HG03469 (cell line): ENCODE data around the gene STARD13.

Source experiments
- ATAC-seq: cut with Tn5 transposase; IDR thresholded peaks from one replicate; pipeline ENCODE4 v1.9.1; 2021; ENCODE audit warnings: mild to moderate bottlenecking, moderate library complexity, moderate number of reproducible peaks; ENCODE audit not compliant: unreplicated experiment

The STARD13 gene

DNA sequence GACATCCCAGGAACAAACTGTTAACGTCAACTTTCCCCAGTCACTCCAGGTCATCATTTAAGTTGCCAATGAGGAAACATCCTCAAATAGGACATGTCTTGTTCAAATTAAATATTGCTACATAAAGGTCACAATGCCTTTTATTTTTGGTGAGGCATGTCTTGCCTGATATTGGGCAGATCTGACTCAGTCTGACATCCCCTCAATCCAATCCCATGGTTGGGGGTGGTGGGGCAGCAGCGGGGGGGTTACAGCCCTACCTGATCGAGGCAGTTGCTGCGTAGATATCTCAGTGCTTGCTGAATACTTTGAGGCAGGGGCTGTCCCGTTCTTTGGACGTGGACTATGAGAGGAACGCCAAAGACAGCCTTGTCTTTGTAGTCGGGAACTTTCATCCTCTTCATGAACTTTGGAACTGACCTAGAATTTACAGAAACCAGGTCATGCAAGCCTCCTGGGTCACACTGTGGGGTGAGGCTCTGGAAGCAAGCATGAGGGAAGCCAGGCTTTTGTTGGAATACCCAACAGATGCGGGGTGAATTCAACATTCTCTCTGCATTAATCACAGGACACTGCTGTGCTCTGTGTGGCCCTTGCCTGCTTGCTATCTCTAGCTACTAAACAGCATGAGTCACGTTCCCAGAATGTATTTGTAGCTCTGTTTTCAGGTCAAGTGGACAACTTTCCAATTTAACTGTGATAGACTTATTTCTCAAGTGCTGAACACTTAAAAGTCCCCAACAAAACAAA is 159.6 kb downstream of the STARD13 start:
- no peak for ATAC-seq

DNA sequence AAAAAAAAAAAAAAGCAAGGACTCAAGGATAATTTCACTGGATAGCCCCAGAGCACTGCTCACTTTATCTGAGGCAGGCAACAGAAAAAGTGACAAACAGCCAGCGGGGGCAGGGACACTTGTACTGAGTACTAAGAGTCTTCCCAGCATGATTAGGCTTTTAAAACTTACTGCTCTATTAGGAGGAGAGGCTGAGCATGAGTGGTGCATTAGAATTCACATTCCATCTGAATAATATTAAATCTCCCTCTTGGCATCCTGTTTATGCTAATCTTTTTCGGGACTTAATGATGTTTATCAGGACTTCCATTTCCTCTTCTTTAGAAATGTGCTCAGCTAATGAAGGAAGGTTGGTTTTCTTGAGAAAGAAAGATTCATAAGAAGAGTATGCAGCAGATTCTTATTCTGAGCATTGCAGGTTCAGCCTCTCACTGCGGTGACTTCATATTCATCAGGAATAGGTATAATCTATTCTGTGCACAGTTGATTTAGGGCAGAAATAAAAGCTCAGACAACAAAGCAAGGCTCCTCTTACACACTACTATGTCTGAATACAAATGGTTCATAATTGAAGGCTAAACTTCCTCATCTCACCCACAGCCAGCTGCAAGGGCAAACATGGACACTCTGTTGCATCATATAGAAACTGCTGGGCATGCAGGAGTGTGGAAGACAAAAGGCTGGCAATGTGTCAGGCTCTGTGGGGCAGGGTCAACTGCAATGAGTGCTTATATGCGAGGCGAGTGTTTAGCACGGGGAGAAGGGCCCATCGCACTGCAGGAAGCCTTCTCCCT is 162.3 kb downstream of the STARD13 start:
- ATAC-seq = no peak

DNA sequence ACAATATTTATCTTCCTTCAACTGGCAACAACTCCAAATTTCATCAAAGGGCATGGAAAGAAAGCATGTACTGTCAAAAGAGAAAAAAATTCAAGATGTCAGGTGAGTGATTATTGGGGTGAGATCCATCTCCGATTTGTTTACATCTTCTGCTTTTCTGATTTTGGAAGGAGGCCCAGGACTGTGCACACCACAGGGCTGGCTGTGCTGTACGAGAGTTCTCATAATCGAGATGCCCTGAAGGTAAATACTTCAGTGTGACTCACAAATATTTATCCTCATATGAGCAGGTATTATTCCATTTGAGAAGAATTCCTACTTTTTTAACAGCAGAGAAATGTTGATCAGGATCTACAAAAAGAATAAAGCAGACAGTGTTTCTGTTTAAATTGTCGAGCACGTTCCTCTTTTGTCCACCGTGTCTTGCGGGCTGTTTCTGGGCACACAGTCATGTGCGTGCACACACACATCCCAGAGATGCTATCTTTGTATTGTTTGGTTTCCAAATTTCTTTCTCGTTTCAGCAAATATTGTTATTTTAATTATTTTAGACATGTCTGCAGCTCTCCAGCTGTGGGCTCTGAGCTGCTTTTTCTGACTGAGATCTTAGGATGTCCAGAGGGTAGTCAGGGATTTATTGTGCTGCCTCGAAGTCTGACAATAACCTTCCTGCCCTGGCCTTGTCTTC is 165.6 kb downstream of the STARD13 start:
- no peak for ATAC-seq

DNA sequence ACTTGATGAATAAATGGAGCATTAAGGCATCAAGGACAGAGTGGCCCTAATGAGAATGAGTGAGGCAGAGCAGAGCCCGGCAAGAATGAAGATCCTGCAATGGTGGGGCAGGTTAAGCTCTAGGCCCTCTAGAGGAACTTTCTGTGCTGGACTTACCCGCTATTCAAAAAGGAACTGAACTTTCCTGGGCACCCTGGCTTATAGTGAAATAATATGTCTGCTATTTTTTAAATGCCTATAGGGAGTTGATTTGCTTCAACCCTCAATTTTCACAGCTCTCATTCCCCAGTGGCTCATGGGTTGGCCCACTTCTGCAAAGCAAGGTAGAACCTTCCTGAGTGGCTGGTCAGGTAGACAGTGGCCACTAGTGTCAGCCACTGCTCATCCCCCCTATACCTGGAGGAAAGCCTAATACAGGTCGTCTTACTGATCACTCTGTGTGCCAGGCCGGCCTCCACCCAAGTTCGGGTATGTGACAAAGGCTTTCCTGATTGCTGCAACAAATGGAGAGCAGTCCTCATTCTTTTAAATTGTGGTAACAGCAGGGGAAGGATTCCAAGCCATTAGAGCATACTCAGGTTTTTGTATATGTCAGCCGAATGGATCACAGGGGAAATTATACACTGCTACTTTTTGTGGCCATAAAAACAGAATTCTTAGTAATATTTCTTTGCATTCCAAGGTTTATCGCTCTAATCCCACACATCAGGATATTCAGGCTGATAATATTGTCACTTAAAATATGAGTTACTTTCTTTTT is 166.4 kb downstream of the STARD13 start:
- no peak for ATAC-seq

DNA sequence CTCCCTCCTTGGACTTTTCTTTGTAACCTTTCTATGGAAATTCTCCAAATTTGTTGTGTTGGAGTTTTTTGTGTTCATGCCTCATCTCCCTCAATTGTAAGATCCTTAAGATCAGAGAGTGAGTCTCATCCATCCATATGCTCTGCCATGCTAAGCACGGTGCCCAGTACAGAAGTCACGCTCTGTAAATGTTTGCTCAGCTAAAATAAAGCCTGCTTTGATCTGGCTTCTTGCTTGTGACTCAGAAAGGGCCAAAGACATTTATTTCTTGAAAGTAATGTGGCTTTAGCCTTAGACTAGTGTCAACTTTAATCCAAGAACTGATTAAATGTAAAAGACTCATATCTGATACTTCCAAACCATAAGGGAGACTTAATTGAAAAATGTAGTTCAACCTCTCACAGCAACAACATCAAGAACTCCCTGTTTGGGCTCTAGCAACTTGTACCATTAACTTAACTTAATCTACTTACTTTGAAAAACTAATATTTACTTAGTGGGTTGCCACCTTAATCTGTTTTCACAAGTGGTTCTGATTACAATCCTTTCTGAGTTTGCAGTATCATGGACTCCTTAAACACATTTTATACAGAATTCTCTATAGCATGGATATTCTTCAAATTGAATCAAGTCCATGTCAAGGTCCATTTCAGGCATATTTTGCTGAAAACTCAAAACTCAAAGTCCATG is 169.1 kb downstream of the STARD13 start:
- ATAC-seq = no peak

DNA sequence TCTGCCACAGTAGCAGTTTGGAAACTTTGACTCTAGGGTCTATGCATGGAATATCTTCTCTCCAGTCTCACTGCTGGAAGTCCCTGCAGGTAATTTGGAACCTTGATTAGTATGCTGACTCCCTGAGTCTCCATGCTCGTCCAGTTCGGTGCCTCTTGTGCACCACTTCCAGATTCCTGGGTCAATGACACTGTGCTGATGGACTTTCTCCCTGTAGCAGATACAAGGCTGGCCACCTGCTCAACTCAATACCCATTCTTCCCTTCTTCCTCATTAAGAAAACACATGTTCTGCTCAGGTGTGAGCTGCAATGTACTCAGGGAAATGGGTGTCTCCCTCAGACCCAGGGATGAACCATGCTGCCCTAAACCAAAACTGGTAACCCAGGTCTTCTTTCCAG is 170.3 kb downstream of the STARD13 start:
- ATAC-seq = no peak

DNA sequence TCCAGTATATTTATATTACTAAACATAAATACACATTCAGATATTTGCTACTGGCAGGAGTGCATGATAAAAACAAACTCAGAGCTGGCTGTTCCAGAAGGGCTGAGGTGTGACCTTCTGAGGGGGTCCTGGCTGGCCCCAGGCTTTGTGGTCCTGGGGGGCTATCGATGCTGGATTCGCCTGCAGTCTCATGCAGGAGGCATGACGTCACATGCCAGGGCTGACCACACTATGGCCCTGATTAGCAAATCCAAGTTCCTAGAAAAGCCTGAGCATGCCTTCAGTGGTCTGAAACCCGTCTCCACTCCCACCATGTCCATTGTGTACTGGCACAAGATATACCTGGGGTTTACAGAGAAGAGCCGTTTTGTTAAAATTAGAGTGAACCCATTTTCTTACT is 171.4 kb downstream of the STARD13 start:
- ATAC-seq = no peak

DNA sequence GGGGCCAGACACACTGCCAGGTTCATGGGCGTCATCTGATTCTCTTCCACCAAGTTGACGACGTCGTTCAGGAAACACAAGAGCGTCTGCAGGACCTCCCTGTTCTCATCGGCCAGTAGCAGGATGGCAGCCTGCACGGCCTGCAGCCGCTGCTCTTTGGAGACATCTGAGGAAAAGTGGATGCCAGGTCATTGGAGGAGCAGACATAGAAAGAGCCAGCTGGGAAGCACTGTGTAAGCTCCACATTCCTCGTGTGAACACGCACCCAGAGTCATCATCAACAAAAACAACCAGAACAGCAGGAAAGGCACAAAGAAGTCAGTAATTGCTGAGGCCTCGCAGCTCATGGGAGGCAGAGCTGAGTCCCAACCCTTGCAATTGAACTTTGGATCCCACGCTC is 172.8 kb downstream of the STARD13 start:
- ATAC-seq = no peak

DNA sequence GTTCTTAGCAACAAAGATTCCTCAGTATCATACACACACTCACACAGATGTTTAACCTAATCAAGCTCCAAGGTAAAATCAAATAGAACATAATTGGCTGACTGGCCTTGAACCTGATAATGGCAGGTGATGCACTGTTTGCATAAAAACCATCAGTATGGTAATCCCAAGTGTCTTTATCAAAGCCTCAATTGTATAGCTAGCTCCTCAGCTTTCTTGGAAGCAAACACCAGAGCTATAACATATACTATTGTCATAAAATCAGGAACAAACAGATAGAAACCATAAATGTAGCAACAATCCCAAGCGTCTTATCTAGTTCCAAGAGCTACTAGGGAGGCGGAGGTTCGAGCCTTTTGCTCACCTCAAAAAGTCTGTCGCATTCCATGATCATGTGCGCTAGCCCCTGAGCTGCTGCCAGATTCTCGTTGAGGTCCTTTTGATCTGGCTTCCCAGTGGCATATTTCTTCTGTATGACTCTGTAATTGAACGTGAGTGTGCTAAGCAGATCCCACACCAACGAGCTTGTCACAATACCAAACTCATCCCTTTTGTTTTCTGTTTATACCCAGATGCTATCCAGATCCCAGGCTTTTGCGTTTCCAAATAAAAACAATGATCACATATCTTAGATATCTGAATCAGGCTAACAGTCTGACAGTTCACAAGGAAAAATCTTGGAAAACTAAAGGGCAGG is 174.0 kb downstream of the STARD13 start:
- no peak for ATAC-seq

DNA sequence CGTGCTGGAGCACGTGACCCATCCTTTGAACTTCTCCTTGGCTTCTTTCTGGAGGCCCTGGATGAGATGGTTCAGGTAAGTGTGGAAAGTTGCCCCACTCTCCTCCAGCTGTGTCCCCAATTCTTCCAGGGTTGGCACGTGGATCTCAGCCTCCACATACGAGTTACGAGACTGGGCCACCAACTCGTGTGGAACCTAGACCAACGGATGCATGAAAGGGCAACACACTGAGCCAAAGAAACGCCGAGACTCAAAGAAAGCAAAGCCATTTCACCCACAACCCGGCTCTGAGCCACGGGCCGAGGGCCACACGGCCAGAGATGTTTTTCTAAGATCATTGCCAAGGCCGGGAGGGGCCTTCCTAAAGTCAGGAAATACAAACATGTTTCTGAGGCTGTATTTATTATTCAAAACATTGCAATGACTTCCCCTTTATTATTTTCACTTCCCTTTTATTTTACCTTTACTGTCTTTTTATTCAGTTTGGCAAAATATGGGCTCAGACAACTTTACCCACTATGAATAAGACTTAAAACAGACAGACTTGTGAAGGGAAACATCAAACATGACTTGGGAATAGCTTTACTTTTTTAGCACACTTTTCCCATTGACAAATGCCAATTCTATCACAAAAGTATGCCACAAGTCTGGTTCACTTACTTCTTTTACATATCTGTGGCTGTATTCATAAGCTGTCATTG is 174.7 kb downstream of the STARD13 start:
- peak; percentile 30 for ATAC-seq

DNA sequence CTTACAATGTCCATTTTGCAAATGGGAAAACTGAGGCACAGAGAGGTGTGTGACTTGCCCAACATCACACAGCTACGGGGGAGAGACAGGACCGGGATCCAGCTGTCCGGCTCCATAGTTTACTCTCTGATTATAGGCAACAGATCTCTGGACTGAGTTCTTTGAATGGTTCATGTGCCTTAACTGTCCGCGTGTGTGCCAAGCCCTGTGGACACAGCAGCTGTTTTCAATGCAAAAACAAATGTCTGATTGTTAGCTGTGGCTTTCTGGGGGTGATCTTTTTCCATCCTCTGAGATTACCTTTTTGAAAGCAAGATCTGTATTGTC is 175.2 kb downstream of the STARD13 start:
- ATAC-seq = no peak

DNA sequence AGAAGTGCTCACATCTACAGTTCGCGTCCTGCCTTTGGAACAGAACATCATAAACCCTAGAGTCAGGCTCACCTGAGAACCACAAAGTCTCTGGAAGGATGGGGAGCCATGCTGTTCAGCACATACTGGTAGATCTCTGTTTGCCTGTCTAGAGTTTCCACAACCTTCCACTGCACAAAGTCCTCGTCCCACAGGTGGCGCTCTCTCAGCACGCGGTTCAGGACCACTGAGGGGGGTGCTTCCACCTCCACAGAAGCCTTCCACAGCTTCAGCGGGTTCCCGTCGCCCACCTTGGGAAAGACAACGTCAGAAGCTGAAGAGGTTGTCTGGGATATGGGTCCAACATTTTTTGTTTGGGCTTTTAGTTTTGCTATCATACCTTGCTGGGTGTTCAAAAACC is 175.8 kb downstream of the STARD13 start:
- ATAC-seq = no peak

DNA sequence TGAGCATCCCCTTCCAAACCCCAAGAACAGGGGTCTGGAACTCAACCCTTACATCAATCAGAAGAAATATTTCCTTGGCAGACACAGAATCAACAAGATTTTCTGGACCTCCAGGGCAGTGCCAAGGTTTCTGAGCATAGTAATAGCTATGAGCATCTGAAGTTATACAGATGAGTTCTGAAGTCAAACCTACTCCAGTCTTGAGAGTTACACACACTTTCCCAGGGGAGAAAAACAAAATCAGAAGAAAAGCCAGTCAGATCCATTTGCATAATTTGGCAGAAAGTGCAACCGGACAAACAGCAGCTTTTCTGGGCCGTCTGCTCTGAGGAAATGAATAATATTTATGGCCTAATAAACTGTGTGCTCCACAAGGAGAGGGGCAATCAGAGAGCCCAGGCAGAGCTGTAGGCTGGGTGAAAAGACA is 176.3 kb downstream of the STARD13 start:
- no peak for ATAC-seq

DNA sequence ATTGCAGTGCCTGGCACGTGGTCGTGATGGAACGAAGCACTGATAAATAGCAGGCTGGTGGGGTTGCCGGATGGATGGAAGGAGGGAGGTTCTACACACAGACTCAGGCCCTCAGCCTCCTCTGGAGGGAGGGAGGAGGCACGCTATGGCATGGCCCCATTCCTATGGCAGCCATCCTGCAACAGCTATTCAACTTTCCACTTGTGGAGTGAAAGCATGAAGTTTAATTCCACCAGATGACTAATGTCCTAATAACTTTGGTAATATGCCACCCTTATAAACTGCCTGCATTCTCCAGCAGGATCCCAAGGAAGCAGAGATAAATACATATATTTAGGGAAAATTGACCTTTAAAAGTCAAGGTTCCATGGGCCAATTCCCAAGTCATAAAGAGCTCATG is 176.9 kb downstream of the STARD13 start:
- no peak for ATAC-seq

DNA sequence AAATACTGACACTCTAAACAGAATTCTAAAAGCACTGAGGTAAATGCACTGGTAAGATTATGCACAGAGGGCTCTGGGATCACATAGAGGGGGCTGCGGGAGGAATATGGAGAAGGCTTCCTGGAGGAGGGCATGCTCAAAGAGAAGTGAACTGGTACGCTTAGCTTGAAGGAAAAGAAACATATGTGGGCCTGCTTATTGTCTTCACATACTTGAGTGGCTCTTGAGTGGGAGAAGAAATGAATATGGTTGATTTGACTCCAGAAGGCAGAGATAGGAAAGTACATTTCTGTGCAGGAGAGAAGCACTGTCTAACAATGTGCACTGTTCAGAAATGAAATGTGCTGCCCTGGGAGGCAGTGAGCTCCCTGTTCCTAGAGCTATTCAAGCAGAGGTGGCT is 178.2 kb downstream of the STARD13 start:
- no peak for ATAC-seq

DNA sequence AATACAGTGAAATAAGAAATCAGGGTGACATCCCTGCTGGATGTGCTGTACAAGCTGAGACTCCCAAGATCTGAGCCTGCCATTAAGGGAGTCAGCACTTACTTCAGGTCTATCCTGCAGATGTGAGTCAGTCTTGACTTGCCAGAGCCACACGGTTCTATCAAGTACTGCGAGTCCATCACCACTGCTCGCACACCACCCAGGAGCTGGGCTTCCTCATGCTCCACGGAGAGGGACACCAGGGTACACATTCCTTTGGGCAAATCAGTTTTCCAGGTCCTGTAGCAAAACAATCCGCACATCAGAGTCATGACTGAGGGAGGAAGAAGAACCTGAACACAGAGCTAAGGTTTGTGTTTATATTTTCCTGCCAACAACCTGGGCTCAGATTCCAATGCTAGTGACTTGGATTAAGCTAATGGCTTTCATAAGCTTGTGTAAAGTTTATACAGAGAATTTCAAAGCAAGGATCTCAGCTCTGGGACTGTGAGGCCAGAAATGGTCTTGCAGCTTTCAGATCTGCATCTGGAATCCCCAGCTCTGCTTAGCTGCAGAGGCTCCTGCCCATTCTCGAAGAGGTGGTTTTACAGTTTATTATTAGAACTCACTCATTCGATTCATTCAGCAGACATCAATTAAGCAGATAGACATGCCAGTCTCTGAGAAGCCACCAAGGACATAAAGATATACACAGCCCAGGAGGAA is 178.7 kb downstream of the STARD13 start:
- ATAC-seq = peak; percentile 42

DNA sequence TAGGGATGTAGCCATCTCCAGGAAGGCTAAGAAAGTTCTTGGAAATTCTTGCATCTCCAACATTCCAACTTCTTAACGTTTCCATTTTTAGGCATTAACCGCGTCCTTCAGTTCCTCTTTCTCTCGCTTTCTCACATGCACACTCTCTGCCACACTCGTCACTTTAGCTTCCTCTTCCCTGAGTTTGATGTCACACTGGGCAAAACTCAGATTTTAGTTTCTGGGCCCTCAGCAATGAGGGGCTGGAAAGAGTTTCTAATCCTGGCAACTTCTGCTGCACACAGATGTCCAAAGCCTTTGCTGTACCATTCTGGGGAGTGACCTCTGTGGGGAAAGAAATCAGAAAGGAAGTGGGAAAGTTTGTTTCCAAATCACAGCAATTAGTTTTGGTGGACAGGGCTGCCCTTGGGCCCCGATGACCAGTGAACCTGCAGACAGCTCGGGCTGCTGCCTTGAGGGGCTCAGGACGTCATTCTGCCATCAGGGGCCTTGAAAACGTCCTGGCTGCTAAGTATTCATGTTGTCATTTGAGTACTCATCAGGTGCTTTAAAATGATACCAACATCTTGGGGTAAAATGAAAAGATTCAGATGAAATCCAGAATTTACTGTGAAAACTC is 180.1 kb downstream of the STARD13 start:
- no peak for ATAC-seq

DNA sequence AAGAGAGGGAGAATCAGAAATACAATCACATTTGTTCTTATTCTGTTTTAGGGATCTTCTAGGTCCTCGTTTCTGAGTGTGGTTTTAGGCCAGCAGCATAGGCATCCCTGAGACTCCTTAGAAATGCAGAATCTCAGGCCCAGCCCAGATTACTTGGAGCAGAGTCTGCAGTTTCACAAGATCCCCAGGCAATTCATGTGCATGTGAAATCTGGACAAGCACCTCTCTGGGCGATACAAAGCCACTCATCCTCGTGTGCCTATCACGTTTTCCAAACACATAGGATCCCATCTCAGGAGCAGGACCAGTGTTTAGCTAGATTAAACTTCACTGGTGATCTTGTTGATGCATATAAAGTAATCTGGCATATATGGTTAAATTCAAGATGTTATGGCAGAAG is 182.1 kb downstream of the STARD13 start:
- no peak for ATAC-seq
